SIG-M5 treated with dmso at 0.1 percent for 504 hours (cell line): ENCODE data around the gene ZNF559.
"Not testable (repeated sequence)": the region's sequence is repeated elsewhere in the genome, so short reads cannot be mapped to it uniquely, and the experiment has no call there.

ENCODE experiments used
- DNase-seq: peaks from one replicate; lab custom pipeline; 2025; ENCODE audit not compliant: unreplicated experiment; lab: John Stamatoyannopoulos, UW

The ZNF559 gene

DNA sequence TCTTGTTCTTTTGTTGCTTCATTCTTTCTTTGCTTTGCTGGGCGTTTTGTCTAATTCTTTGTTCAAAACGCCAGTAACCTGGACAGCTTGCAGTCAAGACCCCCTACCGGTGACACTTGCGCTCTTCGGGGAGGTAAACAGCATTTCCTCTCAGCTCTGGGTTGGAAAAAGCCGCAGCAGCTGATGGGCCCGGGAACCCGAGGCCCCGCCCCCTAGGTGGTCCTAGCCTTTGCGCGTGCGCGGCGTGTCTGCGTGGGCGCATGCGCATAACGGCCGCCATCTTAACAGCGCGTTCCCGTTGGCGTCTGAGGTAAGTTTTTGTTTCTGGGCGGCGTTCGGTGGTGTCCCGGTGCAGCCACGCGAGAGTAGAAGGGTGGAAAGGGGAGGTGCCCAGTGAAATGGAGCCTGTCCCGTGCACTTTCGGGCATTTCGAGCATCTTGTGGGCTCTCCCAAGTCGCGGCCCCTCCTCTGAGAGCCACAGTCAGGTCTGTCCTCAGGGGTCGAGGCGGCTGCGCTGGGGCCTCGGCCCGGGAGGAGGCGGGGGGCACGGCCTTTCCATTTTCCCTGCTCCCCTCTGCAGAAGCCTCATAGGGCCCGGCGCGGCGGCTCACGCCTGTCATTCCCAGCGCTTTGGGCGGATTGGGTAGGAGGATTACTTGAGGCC lies at the start of gene ZNF559:
TSS of gene ZNF559 (plus strand) at position 261 of the 665 bp plus-strand sequence. CDS start 14,371 bp downstream, outside the sequence.
- peak; percentile 11 for DNase-seq

DNA sequence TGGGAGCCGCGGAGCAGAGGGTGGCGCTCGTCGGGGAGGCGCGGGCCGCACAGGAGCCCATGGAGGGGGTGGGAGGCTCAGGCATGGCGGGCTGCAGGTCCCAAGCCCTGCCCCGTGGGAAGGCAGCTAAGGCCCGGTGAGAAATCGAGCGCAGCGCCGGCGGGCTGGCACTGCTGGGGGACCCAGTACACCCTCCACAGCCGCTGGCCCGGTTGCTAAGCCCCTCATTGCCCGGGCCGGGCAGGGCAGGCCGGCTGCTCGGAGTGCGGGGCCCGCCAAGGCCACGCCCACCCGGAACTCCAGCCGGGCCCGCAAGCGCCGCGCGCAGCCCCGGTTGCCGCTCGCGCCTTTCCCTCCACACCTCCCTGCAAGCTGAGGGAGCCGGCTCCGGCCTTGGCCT lies 40.5 kb upstream of the ZNF559 start:
- not testable (repeated sequence) for DNase-seq

DNA sequence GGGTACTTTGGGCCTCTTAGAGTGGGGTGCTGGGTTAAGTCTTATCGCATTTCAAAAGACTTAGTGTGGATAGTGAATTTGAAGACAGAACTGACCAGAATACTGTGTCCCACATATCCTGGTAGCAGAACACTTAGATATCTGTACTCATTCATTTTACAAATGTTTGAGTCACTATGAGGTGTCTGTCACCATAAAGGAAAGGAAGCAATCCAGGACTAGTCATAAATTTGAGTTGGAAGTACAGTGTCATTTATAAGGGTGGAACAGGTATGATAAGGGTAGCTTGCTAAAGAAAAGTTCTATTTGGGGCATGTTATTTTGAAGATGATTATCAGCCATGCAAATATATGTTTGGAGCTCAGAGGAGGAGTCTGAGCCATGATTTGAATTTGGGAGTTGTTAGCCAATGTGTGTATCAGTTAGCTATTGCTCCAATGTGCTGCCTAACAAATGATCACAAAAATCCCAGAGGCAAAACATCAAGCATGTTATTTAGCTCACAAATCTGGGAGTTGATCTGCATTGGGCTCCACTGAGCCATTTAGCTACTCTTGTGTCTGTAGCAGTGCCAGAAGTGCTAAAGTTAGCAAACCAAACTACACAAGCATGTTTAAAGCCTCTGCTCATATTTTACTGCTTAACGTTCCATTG lies 34.6 kb upstream of the ZNF559 start:
- DNase-seq = no peak

DNA sequence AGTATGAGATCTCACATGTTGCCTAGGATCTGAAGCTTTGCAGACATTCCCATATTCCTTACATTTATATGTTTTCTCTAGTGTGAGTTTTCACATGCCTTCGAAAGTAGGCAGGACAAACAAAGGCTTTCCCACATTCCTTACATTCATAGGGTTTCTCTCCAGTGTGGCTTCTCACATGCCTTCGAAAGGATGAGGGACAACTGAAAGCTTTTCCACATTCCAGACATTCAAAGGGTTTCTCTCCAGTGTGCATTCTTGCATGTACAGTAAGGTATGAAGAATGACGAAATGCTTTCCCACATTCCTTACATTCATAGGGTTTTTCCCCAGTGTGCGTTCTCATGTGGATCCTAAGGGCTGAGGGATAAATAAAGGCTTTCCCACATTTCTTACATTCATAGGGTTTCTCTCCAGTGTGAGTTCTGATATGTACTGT lies 28.5 kb upstream of the ZNF559 start:
- DNase-seq = no peak

DNA sequence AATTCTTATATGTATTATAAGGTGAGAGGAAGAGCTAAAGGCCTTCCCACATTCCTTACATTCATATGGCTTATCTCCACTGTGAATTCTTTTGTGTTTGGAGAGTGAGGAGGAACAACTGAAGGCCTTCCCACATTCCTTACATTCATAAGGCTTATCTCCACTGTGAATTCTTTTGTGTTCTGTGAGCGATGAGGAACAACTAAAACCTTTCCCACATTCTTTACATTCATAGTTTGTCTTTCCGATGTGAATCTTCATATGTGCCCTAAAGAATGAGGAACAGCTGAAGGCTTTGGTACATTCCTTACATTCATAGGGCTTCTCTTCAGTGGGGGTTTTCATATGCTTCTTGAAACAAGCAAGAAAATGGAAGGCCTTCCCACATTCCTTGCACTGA lies 27.6 kb upstream of the ZNF559 start:
- DNase-seq = no peak

DNA sequence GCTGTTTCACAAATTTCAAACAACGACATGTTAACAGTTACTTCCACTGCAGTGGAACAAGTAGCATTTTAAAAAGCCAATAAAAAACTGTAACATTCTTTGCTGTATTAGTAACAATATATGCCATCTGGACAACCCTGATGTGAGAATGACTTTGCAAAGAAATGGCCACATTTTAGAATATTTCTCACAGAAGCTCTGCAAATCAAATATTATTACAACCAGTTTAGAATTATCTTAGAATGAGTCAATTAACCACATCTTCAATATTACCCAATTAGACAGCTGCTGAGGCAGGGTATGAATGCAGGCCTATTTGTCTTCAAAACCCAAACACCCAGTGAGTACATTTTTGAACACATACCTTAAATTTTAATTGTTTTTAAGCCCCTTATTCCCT lies 17.5 kb upstream of the ZNF559 start:
- DNase-seq = no peak

DNA sequence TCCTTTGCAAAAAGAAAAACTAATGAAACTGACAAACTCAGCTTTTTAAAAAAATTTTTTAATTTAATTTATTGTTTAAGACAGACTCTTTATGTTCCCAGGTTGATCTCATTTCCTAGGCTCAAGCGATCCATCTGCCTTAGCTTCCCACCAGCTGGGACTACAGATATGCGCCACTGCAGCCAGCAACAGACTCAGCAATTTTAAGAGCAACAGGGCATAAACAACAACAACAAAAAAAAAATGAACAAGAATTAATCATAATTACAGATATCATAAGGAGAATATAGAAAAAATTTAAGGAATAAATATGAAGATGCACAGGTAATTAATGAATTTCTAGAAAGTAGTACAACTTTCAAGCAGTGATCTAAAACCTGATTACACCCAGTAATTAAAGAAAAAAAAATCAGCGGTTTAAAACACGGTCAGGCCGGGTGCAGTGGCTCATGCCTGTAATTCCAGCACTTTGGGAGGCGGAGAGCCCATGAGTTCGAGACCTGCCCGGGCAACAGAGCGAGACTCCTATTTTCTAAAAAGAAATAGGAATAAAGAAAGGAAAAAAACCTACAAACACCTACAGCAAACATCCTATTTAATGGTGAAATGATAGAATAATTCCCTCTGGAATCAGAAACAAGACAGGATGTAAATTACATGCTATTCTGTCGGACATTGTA lies 15.7 kb upstream of the ZNF559 start:
- no peak for DNase-seq

DNA sequence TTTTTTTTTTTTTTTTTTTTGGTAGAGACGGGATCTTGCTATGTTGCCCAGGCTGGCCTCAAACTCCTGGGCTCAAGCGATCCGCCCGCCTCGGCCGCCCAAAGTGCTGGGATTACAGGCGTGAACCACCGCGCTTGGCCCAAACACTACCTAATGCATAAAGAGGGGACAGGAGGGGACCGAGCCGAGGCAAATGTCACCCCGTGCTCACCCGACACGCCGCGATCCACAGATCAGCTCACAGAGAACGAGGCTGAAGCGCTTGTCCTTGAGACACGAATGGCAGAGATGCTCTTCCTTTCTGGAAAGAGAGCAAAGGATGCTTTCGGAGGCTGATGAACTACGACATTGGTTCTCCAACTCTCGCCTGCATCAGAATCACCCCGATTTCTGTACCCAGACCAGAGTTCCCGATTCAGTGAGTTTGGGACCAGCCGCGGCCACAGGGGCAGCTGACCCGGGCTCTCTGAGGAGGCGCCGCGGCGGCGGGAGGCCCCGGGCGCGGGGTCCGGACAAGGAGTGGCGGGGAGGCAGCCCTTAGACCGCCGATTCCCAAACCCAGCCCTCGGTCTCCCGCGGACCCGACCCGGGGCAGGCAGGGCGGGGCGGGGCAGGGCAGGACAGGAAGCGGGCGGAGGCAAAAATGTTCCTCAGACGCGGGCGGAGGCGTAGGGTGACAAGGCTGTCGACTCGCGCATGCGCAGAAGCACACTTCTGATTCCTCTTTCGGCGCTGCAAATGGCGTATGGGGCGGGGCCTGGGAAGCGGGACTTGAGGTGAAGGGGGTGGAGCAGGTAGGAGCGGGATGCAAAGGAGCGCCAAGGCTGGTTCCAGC lies 14.6 kb upstream of the ZNF559 start, which contains the start of gene ZNF699:
TSS of gene ZNF699 (minus strand) at position 700 of the 835 bp plus-strand sequence. CDS start 4,719 bp downstream, outside the sequence.
- peak; percentile 94 for DNase-seq

DNA sequence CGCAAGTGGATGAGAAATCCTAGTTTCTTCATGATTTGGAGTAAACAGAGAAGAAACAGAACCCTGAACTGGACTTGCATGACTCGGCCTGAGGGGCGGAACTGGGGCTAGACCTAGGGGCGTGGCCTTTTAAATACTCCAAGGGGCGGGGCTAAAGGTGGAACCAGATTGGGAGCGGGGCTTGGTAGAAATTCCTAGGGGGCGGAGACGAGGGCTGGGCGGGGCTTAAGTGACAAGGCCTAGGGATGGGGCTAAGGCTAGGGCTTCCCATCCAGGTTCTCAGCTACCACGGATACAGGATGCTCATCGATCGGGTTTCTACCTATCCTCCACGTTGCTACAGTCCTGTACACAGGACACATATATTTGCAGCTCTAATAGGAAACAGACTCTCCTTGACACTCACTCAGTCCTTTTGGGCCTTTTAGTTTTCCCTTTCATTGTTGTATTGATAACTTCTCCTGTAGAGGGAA lies 14.0 kb upstream of the ZNF559 start:
- peak; percentile 86 for DNase-seq

DNA sequence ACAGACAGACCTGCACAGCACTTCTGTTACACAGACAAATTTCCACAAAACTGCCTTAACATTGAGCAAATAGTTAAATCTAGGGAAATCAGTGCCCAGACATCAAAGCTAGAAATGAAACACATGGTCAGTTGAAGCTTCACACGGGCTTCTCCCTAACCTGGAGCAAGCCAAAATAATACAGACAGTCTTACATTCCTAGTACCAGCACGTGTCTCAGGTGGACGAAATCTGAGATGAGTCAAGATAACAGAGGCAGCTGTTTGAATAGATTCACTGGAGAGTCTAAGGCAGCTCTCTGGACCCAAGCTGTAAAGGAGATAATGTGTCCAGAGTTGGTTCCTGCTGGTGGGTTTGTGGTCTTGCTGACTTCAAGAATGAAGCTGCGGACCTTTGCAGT lies 10.2 kb upstream of the ZNF559 start:
- no peak for DNase-seq

DNA sequence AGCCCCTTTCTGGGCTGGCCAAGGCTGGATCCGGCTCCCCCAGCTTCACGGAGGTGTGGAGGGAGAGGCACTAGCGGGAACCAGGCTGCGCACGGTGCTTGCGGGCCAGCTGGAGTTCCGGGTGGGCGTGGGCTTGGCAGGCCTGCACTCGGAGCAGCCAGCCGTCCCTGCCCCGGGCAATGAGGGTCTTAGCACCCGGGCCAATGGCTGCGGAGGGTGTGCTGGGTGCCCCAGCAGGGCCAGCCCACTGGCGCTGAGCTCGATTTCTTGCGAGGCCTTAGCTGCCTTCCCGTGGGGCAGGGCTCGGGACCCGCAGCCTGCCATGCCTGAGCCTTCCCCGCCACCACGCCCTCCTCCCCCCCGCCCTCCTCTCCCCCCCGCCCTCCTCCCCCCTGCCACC lies 2.6 kb upstream of the ZNF559 start:
- no peak for DNase-seq

DNA sequence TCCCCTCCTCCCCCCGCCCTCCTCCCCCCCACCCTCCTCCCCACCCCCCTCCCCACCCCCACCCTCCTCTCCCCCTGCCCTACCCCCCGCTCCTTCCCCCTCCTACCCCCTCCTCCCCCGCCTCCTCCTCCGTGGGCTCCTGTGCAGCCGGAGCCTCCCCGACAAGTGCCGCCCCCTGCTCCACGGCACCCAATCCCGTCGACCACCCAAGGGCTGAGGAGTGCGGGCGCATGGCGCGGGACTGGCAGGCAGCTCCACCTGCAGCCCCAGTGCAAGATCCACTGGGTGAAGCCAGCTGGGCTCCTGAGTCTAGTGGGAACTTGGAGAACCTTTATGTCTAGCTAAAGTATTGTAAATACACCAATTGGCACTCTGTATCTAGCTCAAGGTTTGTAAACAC lies 2.2 kb upstream of the ZNF559 start:
- DNase-seq = not testable (repeated sequence)

DNA sequence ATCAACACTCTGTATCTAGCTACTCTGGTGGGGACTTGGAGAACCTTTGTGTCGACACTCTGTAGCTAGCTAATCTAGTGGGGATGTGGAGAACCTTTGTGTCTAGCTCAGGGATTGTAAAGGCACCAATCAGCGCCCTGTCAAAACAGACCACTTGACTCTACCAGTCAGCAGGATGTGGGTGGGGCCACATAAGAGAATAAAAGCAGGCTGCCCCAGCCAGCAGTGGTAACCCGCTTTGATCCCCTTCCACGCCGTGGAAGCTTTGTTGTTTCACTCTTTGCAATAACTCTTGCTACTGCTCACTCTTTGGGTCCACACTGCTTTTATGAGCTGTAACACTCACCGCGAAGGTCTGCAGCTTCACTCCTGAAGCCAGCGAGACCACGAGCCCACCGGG lies 1.8 kb upstream of the ZNF559 start:
- DNase-seq = not testable (repeated sequence)

DNA sequence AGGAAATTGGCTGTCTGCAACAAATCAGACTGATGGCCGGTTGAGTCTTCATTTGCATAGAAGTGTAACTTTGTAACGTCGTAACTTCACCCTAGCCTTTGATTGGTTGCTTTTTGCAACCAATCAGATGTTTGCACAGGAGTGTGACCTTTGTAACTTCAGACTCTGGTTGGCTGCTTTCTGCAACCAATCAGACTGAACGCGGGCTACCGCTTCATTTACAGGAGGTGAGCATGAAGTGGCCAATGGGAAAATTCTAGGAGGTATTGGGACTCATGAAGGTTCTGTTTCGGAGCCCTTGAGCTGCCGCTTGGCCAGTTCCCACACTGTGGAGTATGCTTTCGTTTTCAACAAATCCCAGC lies 441 bp upstream of the ZNF559 start:
- no peak for DNase-seq

DNA sequence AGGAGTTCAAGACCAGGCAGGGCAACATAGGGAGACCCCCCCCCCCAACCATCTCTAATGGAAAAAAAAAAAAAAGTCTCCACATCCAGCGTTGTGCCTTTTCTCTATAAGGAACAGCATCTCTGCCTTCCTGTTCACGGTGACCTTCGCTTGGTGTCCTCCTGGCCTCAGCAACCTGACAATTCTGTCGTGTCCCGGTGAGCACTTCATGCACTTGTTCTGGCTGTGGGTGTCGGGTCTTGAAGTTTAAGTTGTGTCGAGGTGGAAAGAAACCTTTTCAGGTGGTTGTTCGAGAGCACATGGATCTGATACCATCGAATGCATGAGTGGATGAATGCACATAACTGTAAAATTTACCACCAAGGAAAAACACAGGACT lies 594 bp downstream of the ZNF559 start:
- no peak for DNase-seq

DNA sequence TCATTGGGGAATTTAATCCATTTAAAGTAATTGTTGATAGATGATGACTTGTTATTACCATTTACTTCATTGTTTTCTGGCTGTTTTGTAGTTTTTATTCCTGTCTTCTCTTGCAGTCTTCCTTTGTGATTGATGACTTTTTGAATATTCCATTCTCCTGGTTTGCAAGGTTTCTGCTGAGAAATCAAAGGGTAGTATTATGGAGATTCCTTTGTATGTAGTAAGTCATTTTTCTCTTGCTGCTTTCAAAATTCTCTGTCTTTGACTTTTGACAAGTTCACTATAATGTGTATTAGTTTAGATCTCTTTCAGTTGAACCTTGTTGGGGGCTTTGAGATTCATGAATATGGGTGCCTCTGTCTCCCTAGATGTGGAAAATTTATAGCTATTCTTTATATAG lies 6.0 kb downstream of the ZNF559 start:
- no peak for DNase-seq

DNA sequence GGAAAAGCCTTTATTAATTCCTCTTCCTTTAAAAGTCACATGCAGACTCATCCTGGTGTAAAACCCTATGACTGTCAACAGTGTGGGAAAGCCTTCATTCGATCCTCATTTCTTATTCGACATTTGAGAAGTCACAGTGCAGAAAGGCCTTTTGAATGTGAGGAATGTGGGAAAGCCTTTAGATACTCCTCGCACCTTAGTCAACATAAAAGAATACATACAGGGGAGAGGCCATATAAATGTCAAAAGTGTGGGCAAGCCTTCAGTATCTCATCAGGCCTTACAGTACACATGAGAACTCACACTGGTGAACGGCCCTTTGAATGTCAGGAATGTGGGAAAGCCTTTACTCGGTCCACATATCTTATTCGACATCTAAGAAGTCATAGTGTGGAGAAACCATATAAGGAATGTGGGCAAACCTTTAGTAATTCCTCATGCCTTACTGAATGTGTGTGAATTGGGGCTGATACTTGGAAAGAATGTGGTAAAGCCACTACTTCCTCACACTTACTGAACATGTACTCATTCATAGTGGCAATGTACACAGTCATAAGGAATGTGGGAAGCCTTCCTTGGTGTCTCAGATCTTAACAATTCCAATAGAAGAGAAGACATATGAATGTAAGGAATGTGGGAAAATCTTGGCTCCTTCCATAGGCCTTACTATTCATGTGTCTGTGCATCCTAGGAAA lies 18.8 kb downstream of the ZNF559 start:
- DNase-seq = no peak

DNA sequence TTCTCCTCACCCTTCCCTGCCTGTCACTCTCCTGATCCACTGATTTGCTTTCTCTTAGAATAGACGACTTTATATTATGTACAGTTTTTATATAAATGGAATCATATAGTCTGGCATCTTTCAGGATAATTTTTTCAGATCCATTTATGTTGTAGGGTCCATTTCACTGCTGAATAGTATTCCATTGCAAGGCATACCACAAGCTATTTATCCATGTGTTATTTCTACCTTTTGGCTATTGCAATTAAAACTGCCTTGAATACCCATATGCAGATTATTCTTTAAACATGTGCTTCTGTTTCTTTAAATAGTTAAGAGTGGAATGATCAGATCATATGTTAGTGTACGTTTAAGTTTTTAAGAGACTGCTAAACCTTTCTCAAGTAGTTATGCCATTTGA lies 21.0 kb downstream of the ZNF559 start:
- DNase-seq = no peak

DNA sequence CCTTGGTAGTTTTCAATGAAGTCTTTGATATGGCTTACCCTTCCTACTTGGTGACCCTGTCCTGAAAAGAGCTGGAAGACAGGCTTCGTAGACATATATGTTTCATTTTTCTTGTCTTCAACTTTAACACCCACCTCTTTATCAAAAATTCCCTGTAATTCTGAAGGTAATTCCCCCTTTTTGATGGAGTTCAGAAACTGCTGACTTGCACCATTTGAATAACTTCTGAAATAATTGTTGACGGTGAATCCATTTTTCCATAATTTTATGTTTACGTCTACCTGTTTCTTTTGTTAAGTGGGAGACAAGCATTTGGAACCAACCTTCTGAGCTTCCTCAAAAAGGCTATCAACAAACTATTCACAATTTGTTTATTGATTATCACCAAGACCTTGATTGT lies 24.3 kb downstream of the ZNF559 start:
- no peak for DNase-seq

DNA sequence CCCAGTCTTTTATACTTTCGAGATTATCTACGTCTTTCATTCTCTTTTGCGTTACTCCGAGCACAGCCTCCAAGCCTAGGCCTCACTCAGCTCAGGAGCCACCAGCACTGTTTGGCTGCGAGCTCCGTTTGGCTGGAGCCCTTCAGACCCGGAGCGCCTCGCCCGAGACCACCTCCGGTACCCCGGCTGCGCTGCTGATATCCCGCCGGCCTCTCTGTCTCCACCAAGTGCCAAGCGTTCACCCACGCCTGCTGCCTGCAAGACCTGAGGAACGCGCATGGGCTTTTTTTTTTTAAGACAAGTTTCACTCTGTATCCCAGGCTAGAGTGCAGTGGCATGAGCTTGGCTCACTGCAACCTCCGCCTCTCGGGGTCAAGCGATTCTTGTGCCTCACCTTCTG lies 24.7 kb downstream of the ZNF559 start:
- DNase-seq = no peak

DNA sequence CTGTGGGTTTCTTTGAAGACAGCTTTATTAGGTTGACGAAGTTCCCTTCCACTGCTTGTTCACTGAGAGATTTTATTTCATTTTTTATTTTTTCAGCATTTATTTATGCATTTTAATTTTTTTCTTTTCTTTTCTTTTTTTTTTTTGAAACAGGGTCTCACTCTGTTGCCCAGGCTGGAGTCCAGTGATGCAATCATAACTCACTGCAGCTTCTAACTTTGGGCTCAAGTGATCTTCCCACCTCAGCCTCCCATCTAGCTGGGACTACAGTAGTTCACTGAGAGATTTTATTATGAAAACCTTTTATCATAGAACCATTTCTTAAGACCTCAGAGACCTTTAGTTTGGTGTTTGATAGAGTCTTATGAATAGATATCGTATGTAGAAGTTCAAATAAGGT lies 28.5 kb downstream of the ZNF559 start:
- no peak for DNase-seq
